Measurements from ENCODE around the gene AFF3. TPM values are rescaled to one million over a fixed set of nuclear protein-coding genes. Genes with fewer than 3 reads are reported as not detected.

Gene AFF3
- total and polyA plus RNA-seq, 2 of the 4 experiments (the other 2 are of a cell fraction): 12.9 to 14.3 TPM

GRCh38 chr2:100052650-100053049, 89.7 kb downstream of the AFF3 start:
- peaks cover 14% of the 10 kb centered on the region for H3K9me1 ChIP-seq (ENCODE audit: insufficient read depth, low read length)
- no peak overlapping the region for H3K9ac ChIP-seq (ENCODE audit: low read depth, low read length)
- no peak overlapping the region for H2AK5ac ChIP-seq (ENCODE audit: low read depth, low read length)
- H2BK15ac ChIP-seq (ENCODE audit: low read depth, low read length): no peak overlapping the region
- H2BK120ac ChIP-seq (ENCODE audit: low read depth, low read length): no peak overlapping the region
- in situ Hi-C loops (cut with MboI; ENCODE audit: low sequenced_read_pairs): no loop called here
- H3K79me1 ChIP-seq (ENCODE audit: low read depth in 1 of 2, low read length in 2 of 2): peaks cover 31 to 42% of the 10 kb centered on the region in 2 experiments
- peaks cover 12% of the 10 kb centered on the region; the same call in 1 of the 2 replicates for H3K36me3 ChIP-seq (ENCODE audit: control insufficient read depth, insufficient read depth, low read length)
- H3K9me3 ChIP-seq (ENCODE audit: control insufficient read depth, insufficient read depth, low read length): no peaks in the 10 kb centered on the region
- H3K56ac ChIP-seq (ENCODE audit: extremely low read depth, insufficient read depth, low read length): no peak overlapping the region
- no peak overlapping the region for H3K18ac ChIP-seq (ENCODE audit: low read depth, low read length)
- ATAC-seq (ENCODE audit: low read depth) (no peak), DNase-seq (no peak)
- no peak overlapping the region for H3K4me3 ChIP-seq (ENCODE audit: insufficient read depth, low read depth, low read length)
- H2BK20ac ChIP-seq (ENCODE audit: low read depth, low read length): no peak overlapping the region
- no peak overlapping the region for H4K8ac ChIP-seq (ENCODE audit: low read depth in 2 of 2, low read length in 2 of 2)
- intact Hi-C loops (cut with micrococcal nuclease): no loop called here
- dilution Hi-C loops (cut with HindIII; ENCODE audit: low sequenced_read_pairs, unreplicated experiment): no loop called here
- H4K20me1 ChIP-seq (ENCODE audit: insufficient read depth, low read length): no peaks in the 10 kb centered on the region
- H2BK5ac ChIP-seq (ENCODE audit: low read depth, low read length, poor library complexity, severe bottlenecking): no peak overlapping the region
- no peak overlapping the region for H2AK9ac ChIP-seq (replicated peaks; ENCODE audit: low read depth, low read length, poor library complexity)
- no peak overlapping the region for H2AFZ ChIP-seq (replicated peaks; ENCODE audit: low read length, poor library complexity)
- H3K4me2 ChIP-seq (ENCODE audit: low read depth, low read length): no peak overlapping the region
- no CpG with 5 or more reads among the region's 4 CpGs for WGBS, 2 experiments (ENCODE audit: extremely low coverage in 2 of 2, insufficient read length in 1 of 2)
- H3K4ac ChIP-seq (ENCODE audit: low read depth, low read length): no peak overlapping the region; the same call in 1 of the 2 replicates
- no peak for TF ChIP-seq NFE2L2 (IDR thresholded peaks at IDR 0.05; ENCODE audit: low read depth, low read length)
- no peak for TF ChIP-seq CEBPB (IDR thresholded peaks at IDR 0.05; ENCODE audit: low read depth, low read length)
- TF ChIP-seq MAZ (IDR thresholded peaks at IDR 0.05; ENCODE audit: borderline replicate concordance, low read depth, low read length): no peak
- TF ChIP-seq RCOR1 (IDR thresholded peaks at IDR 0.05; ENCODE audit: insufficient replicate concordance, low read length): no peak
- TF ChIP-seq MAFK (IDR thresholded peaks at IDR 0.05; ENCODE audit: low read depth, low read length): no peak
- no peak for TF ChIP-seq MXI1 (IDR thresholded peaks at IDR 0.05; ENCODE audit: borderline replicate concordance, low read depth, low read length)
- TF ChIP-seq BHLHE40 (IDR thresholded peaks at IDR 0.05; ENCODE audit: low read depth, low read length): no peak
- no peak for TF ChIP-seq USF2 (IDR thresholded peaks at IDR 0.05; ENCODE audit: low read depth, low read length)
- no peak for TF ChIP-seq SMC3 (IDR thresholded peaks at IDR 0.05; ENCODE audit: low read depth, low read length)
- TF ChIP-seq CHD1 (IDR thresholded peaks at IDR 0.05; ENCODE audit: low read depth, low read length): no peak
- no peak for TF ChIP-seq RAD21 (IDR thresholded peaks at IDR 0.05; ENCODE audit: low read length)
- no peak for TF ChIP-seq CTCF (conservative IDR thresholded peaks at IDR 0.05; ENCODE audit: low read depth, low read length)
- no peak for TF ChIP-seq POLR2A (IDR thresholded peaks at IDR 0.05; ENCODE audit: low read depth, low read length)
- TF ChIP-seq FOS (IDR thresholded peaks at IDR 0.05; ENCODE audit: low read depth, low read length): no peak
- TF ChIP-seq ELK1 (IDR thresholded peaks at IDR 0.05; ENCODE audit: borderline replicate concordance, low read depth, low read length): no peak
- POLR2A ChIA-PET (ENCODE audit: unreplicated experiment): no interaction called here
- CTCF ChIA-PET: no interaction called here
- H3K4me1 ChIP-seq (ENCODE audit: control insufficient read depth, insufficient read depth, low read length): peaks cover 11% of the 10 kb centered on the region
- no TSS peak for BruUV-seq (replicated peaks)
- H3K14ac ChIP-seq (replicated peaks; ENCODE audit: low read depth, low read length): no peak overlapping the region
- no peak overlapping the region for H4K91ac ChIP-seq (ENCODE audit: insufficient read depth, low read depth, low read length)
- H4K5ac ChIP-seq (ENCODE audit: low read depth, low read length): no peak overlapping the region
- no peak overlapping the region for H3K23ac ChIP-seq (ENCODE audit: low read depth, low read length)
- H3K27me3 ChIP-seq (ENCODE audit: control insufficient read depth, insufficient read depth, low read length): no peaks in the 10 kb centered on the region
- no peak overlapping the region for H3K27ac ChIP-seq (ENCODE audit: insufficient read depth, low read length)

Measured in IMR-90 (cell line).